Activated naive CD8-positive, alpha-beta T cell treated with anti-CD3 and anti-CD28 coated beads, Interleukin-2, amount 10 ng/mL, durations not matched to agents 7 days and 5 days (primary cell): ENCODE results near the gene ITGAD. TPM values are rescaled to one million over a fixed set of nuclear protein-coding genes. Genes with fewer than 3 reads are reported as not detected.
A peak's percentile ranks its signal among the peaks of the same experiment; 100 is the strongest.
"Not testable (repeated sequence)": the region's sequence is repeated elsewhere in the genome, so short reads cannot be mapped to it uniquely, and the experiment has no call there.

ENCODE experiments used
- ATAC-seq: fragments of 150-1000 bp; cut with Tn5 transposase; one replicate; pipeline ENCODE4 v1.10.0; 2021; ENCODE audit warnings: low read depth, moderate library complexity
- POLR2A ChIA-PET: fragments of 350-600 bp; sonication (Branson Sonifier 250); formaldehyde crosslinking; loops from one replicate; lab custom pipeline; 2021; ENCODE audit warnings: antibody characterized with exemption; lab: Charles Lee
- DNase-seq: peaks from one replicate; pipeline ENCODE4 v3.0.0; 2021
- H3K27ac Mint-ChIP-seq: one replicate; pipeline ENCODE4 v1.8.0; 2022; ENCODE audit warnings: mild to moderate bottlenecking, mixed read lengths
- H3K27me3 Mint-ChIP-seq: one replicate; pipeline ENCODE4 v1.8.0; 2022; ENCODE audit warnings: mild to moderate bottlenecking, moderate library complexity, mixed read lengths
- H3K36me3 Mint-ChIP-seq: one replicate; pipeline ENCODE4 v1.8.0; 2021; ENCODE audit warnings: mild to moderate bottlenecking, mixed read lengths
- H3K4me1 Mint-ChIP-seq: one replicate; pipeline ENCODE4 v1.8.0; 2021; ENCODE audit warnings: mixed read lengths
- H3K4me3 Mint-ChIP-seq: one replicate; pipeline ENCODE4 v1.8.0; 2022; ENCODE audit warnings: mild to moderate bottlenecking, moderate library complexity, mixed read lengths
- H3K9me3 Mint-ChIP-seq: one replicate; pipeline ENCODE4 v1.8.0; 2021; ENCODE audit warnings: mixed read lengths
- total RNA-seq, 2 experiments: library from RNA; stranded (reverse); gene quantifications; one replicate each; pipeline ENCODE4 v1.2.3, GENCODE V29; 2021

Gene ITGAD
- total RNA-seq, 2 experiments from 2014 or later: 0.09 to 0.28 TPM

DNA sequence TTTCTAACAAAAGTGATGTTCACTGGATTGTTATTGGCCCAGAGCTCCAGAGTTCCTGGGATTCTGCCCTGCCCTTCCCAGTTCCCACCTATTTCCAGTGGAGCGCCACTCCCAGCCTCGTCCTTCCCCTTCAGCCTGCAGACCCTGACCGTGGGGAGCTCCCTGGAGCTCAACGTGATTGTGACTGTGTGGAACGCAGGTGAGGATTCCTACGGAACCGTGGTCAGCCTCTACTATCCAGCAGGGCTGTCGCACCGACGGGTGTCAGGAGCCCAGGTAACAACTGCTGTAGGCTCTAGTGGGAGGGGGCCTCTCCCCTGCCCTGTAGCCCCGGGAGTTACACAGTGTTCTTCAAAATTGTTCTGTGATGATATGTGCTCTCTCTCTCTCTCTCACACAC lies 23.2 kb downstream of the ITGAD start:
- H3K9me3 Mint-ChIP-seq: peaks cover 6% of the 10 kb centered on the region
- ATAC-seq: no peak
- H3K4me3 Mint-ChIP-seq: peak overlapping the region; percentile 52
- H3K27ac Mint-ChIP-seq: no peak overlapping the region
- H3K36me3 Mint-ChIP-seq: peaks cover 18% of the 10 kb centered on the region
- no peak for DNase-seq
- peaks cover 61% of the 10 kb centered on the region for H3K4me1 Mint-ChIP-seq
- POLR2A ChIA-PET: no interaction called here
- peaks cover 10% of the 10 kb centered on the region for H3K27me3 Mint-ChIP-seq

GRCh38 chr16:31417036-31417435 lies 23.9 kb downstream of the ITGAD start:
- ATAC-seq, H3K9me3 Mint-ChIP-seq, H3K27ac Mint-ChIP-seq, DNase-seq, H3K27me3 Mint-ChIP-seq, POLR2A ChIA-PET, H3K4me3 Mint-ChIP-seq: not testable (repeated sequence)
- peaks cover 68% of the 10 kb centered on the region for H3K4me1 Mint-ChIP-seq
- peaks cover 18% of the 10 kb centered on the region for H3K36me3 Mint-ChIP-seq

DNA sequence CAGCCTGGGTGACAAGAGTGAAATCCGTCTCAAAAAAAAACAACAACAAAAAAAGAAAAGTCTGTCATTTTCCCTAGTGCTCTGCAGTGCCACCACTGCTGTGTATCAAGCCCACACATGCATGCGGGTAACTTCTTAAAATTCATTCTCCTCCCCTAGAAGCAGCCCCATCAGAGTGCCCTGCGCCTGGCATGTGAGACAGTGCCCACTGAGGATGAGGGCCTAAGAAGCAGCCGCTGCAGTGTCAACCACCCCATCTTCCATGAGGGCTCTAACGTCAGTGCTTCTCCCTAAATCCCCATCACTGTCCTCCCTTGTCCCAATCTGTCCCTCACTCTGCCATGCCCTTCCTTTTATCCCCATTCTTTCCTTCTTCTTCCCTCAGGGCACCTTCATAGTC lies 24.8 kb downstream of the ITGAD start:
- Mint-ChIP-seq H3K27me3 (peaks cover 6% of the 10 kb centered on the region), H3K9me3 (peaks cover 6% of the 10 kb centered on the region), H3K4me3 (no peak overlapping the region), H3K27ac (no peak overlapping the region), H3K36me3 (peaks cover 18% of the 10 kb centered on the region), H3K4me1 (peaks cover 73% of the 10 kb centered on the region)
- DNase-seq (no peak), ATAC-seq (no peak)
- POLR2A ChIA-PET: interaction anchor here (0.6 kb wide), 1 partner anchor 32 kb away, joined by 5 read pairs; no protein-coding TSS in a partner anchor

- H3K36me3 Mint-ChIP-seq: peaks cover 24% of the 10 kb centered on the region
- ATAC-seq (peak; percentile 49), DNase-seq (peak; percentile 56)
- POLR2A ChIA-PET: interaction anchor here (1.0 to 1.8 kb wide), 10 partner anchors 17 to 240 kb away, joined by 3 to 9 read pairs (median 5); partner anchors contain the start of genes FUS, ITGAX and ZNF843
- peaks cover 11% of the 10 kb centered on the region for H3K9me3 Mint-ChIP-seq
- peaks cover 73% of the 10 kb centered on the region for H3K4me1 Mint-ChIP-seq
- H3K27ac Mint-ChIP-seq: peak overlapping the region; percentile 92
- peaks cover 2% of the 10 kb centered on the region for H3K27me3 Mint-ChIP-seq
- peak overlapping the region; percentile 76 for H3K4me3 Mint-ChIP-seq
Measured at GRCh38 chr16:31420037-31420436, 26.9 kb downstream of the ITGAD start.

- ATAC-seq (peak; percentile 86), DNase-seq (peak; percentile 70)
- Mint-ChIP-seq H3K4me1 (peaks cover 68% of the 10 kb centered on the region), H3K36me3 (peaks cover 21% of the 10 kb centered on the region), H3K27ac (peak overlapping the region; percentile 92), H3K27me3 (peaks cover 3% of the 10 kb centered on the region), H3K4me3 (peak overlapping the region; percentile 79), H3K9me3 (peaks cover 11% of the 10 kb centered on the region)
- POLR2A ChIA-PET: interaction anchor here (0.6 to 1.7 kb wide), 7 partner anchors 9 to 469 kb away, joined by 3 to 8 read pairs (median 3); partner anchors contain the start of gene FUS
Measured at GRCh38 chr16:31421587-31421986, 28.5 kb downstream of the ITGAD start.

DNA sequence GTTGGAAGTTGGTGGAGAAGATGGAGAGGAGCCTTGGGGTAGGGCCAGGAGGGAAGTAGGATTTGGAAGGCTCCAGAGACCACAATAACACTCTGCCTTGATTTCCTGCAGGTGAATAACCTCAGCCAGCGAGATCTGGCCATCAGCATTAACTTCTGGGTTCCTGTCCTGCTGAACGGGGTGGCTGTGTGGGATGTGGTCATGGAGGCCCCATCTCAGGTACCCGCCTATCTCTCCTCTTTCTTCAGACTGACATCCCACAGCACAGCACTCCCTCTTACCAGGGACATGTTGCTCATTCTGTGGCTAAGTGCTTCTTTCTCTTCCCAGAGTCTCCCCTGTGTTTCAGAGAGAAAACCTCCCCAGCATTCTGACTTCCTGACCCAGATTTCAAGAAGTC lies 30.1 kb downstream of the ITGAD start:
- Mint-ChIP-seq H3K4me1 (peaks cover 61% of the 10 kb centered on the region), H3K36me3 (peaks cover 14% of the 10 kb centered on the region), H3K4me3 (peak overlapping the region; percentile 45), H3K9me3 (peaks cover 7% of the 10 kb centered on the region), H3K27ac (peak overlapping the region; percentile 68), H3K27me3 (peaks cover 5% of the 10 kb centered on the region)
- DNase-seq (no peak), ATAC-seq (peak; percentile 20)
- POLR2A ChIA-PET: no interaction called here

DNA sequence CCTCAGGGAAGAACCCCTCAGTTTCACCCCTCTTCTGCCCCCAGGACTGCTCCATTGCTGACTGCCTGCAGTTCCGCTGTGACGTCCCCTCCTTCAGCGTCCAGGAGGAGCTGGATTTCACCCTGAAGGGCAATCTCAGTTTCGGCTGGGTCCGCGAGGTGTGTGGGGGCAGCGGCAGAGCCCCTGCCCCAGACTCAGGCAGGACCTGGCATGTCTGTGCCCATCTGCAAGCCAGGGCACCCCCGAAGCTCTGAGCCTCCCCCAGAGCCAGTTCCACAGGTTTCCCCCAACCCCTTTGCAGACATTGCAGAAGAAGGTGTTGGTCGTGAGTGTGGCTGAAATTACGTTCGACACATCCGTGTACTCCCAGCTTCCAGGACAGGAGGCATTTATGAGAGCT lies 30.7 kb downstream of the ITGAD start:
- peaks cover 11% of the 10 kb centered on the region for H3K36me3 Mint-ChIP-seq
- peaks cover 57% of the 10 kb centered on the region for H3K4me1 Mint-ChIP-seq
- H3K27ac Mint-ChIP-seq: peak overlapping the region; percentile 68
- ATAC-seq (no peak), DNase-seq (no peak)
- POLR2A ChIA-PET: no interaction called here
- H3K27me3 Mint-ChIP-seq: peaks cover 5% of the 10 kb centered on the region
- peak overlapping the region; percentile 4 for H3K4me3 Mint-ChIP-seq
- peaks cover 5% of the 10 kb centered on the region for H3K9me3 Mint-ChIP-seq

GRCh38 chr16:31427441-31428278 lies 34.5 kb downstream of the ITGAD start:
- Mint-ChIP-seq H3K4me1 (peaks cover 45% of the 10 kb centered on the region), H3K4me3 (no peak overlapping the region), H3K27me3 (peaks cover 5% of the 10 kb centered on the region), H3K9me3 (peaks cover 5% of the 10 kb centered on the region), H3K27ac (no peak overlapping the region), H3K36me3 (peaks cover 6% of the 10 kb centered on the region)
- ATAC-seq: peak; percentile 25
- DNase-seq: peak; percentile 79
- POLR2A ChIA-PET: no interaction called here

GRCh38 chr16:31428279-31428597 lies 35.1 kb downstream of the ITGAD start, which contains the start of gene COX6A2:
TSS of gene COX6A2 (minus strand) at chr16:31428360. CDS start at chr16:31428325, 35 bp downstream.
- Mint-ChIP-seq H3K36me3 (peaks cover 6% of the 10 kb centered on the region), H3K27ac (peak within 1 kb of the TSS; percentile 48), H3K27me3 (peaks cover 5% of the 10 kb centered on the region), H3K4me3 (peak within 1 kb of the TSS; percentile 5), H3K9me3 (peaks cover 5% of the 10 kb centered on the region), H3K4me1 (peaks cover 39% of the 10 kb centered on the region)
- no peak for ATAC-seq
- no peak for DNase-seq
- POLR2A ChIA-PET: no interaction called here

GRCh38 chr16:31428638-31429247 lies 35.6 kb downstream of the ITGAD start:
- ATAC-seq: no peak
- POLR2A ChIA-PET: no interaction called here
- H3K4me3 Mint-ChIP-seq: peak overlapping the region; percentile 5

GRCh38 chr16:31429314-31429713 lies 36.2 kb downstream of the ITGAD start:
- POLR2A ChIA-PET: interaction anchor here (0.9 kb wide), 1 partner anchor 249 kb away, joined by 3 read pairs; no protein-coding TSS in a partner anchor
- Mint-ChIP-seq H3K27me3 (peaks cover 5% of the 10 kb centered on the region), H3K36me3 (peaks cover 5% of the 10 kb centered on the region), H3K4me1 (peaks cover 30% of the 10 kb centered on the region), H3K27ac (no peak overlapping the region), H3K9me3 (peaks cover 5% of the 10 kb centered on the region), H3K4me3 (no peak overlapping the region)
- DNase-seq: no peak
- no peak for ATAC-seq

More at GRCh38 chr16:31428638-31429247, 35.6 kb downstream of the ITGAD start:
- no peak overlapping the region for H3K27ac Mint-ChIP-seq
- peaks cover 5% of the 10 kb centered on the region for H3K27me3 Mint-ChIP-seq
- H3K4me1 Mint-ChIP-seq: peaks cover 36% of the 10 kb centered on the region
- H3K36me3 Mint-ChIP-seq: peaks cover 5% of the 10 kb centered on the region
- peaks cover 5% of the 10 kb centered on the region for H3K9me3 Mint-ChIP-seq
- no peak for DNase-seq

DNA sequence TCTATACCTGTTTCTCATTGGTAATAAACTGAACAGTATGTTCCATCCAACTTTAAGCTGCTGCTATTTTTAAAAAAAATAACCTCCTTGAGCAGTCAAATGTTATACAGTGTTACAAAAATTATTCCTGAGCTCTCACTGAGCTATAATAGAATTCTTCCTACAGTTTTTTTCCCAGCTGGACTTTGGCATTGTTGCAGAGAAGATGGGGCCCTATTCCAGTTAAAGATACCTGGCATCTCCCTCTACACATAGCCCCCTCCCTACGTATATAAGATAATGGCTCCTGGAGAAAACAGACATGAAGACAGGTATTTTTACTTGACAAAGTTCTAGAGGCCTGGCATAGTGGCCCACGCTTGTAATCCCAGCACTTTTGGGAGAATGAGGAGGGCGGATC lies 36.7 kb downstream of the ITGAD start:
- POLR2A ChIA-PET: interaction anchor here (0.9 to 1.5 kb wide), 2 partner anchors 8 to 249 kb away, joined by 3 to 8 read pairs; no protein-coding TSS in a partner anchor
- Mint-ChIP-seq H3K4me1 (peaks cover 28% of the 10 kb centered on the region), H3K27me3 (peaks cover 5% of the 10 kb centered on the region), H3K27ac (no peak overlapping the region), H3K36me3 (peaks cover 2% of the 10 kb centered on the region), H3K4me3 (no peak overlapping the region), H3K9me3 (peaks cover 2% of the 10 kb centered on the region)
- ATAC-seq (no peak), DNase-seq (no peak)

DNA sequence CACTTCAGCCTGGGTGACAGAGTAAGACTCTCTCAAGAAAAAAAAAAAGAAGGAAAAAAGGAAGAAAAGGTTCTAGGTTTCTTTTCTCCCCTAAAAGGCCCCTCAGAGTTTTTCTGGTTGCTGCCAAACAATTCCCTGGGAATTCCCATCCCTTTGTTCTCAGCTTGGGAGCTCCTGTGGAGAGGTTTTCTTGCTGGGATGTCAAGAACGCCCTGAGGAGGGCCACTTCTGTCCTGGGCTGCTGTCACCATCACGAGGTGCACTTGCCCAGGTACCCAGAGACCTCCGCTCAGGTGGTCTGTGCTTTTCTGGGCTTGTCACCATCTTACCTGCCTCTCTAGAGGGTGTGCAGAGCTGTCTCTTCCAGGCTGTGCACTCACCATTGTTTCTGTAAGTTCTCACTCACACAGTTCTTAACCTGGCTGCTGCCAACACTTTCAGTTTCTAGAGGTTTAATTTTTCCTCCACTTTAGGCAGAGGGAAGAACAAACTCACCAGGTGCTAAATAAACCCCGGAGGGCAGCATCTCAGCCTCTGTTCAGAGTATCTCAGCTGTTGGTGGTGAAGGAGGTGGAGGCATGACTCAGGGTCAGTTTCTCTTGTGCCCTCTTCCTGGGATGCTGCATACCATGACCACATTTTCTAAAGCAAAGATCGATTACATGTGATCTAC lies 37.4 kb downstream of the ITGAD start:
- POLR2A ChIA-PET: interaction anchor here (1.5 kb wide), 1 partner anchor 9 kb away, joined by 8 read pairs; no protein-coding TSS in a partner anchor
- Mint-ChIP-seq H3K36me3 (no peaks in the 10 kb centered on the region), H3K9me3 (no peaks in the 10 kb centered on the region), H3K27me3 (peaks cover 5% of the 10 kb centered on the region), H3K27ac (peak overlapping the region; percentile 50), H3K4me3 (peak overlapping the region; percentile 29), H3K4me1 (peaks cover 25% of the 10 kb centered on the region)
- DNase-seq (no peak), ATAC-seq (peak; percentile 77)
